Progenitor cell of endocrine pancreas (in vitro differentiated cells): ENCODE data around the gene DCC. TPM values are rescaled to one million over a fixed set of nuclear protein-coding genes. Genes with fewer than 3 reads are reported as not detected.

ENCODE experiments used
- DNase-seq: peaks from one replicate; pipeline ENCODE4 v3.0.0; 2021; ENCODE audit warnings: low spot score; ENCODE audit not compliant: unreplicated experiment
- H3K27ac Mint-ChIP-seq: 2 replicates; pipeline ENCODE4 v1.8.0; 2021; ENCODE audit warnings: mild to moderate bottlenecking, moderate library complexity, mixed read lengths
- H3K27me3 Mint-ChIP-seq: 2 replicates; pipeline ENCODE4 v1.8.0; 2021; ENCODE audit warnings: mixed read lengths
- H3K36me3 Mint-ChIP-seq: 2 replicates; pipeline ENCODE4 v1.8.0; 2022; ENCODE audit warnings: mixed read lengths; ENCODE audit not compliant: insufficient read depth
- H3K4me1 Mint-ChIP-seq: 2 replicates; pipeline ENCODE4 v1.8.0; 2021; ENCODE audit warnings: low read depth, mixed read lengths
- H3K4me3 Mint-ChIP-seq: 2 replicates; pipeline ENCODE4 v1.8.0; 2021; ENCODE audit warnings: low read depth, mild to moderate bottlenecking, moderate library complexity, mixed read lengths
- H3K9me3 Mint-ChIP-seq: 2 replicates; pipeline ENCODE4 v1.8.0; 2021; ENCODE audit warnings: low read depth, mixed read lengths
- CTCF ChIP-seq: fragments of 200-600 bp; sonication (generic); IDR thresholded peaks from one replicate; pipeline ENCODE4 v1.5.0; 2021; ENCODE audit warnings: antibody characterized with exemption, mild to moderate bottlenecking; ENCODE audit not compliant: unreplicated experiment
- total RNA-seq: library from RNA; stranded (reverse); gene quantifications from 2 replicates; pipeline ENCODE4 v1.2.1, GENCODE V29; 2021

The DCC gene
- total RNA-seq, 1 donor from 2014 or later: 8.4 TPM

- Mint-ChIP-seq H3K9me3 (no peaks in the 10 kb centered on the region), H3K4me3 (no peak overlapping the region), H3K4me1 (peaks cover 6% of the 10 kb centered on the region), H3K27me3 (no peaks in the 10 kb centered on the region), H3K36me3 (no peaks in the 10 kb centered on the region), H3K27ac (no peak overlapping the region)
- DNase-seq: no peak
- no peak for TF ChIP-seq CTCF
These were observed 558.6 kb downstream of the DCC start for GRCh38 chr18:52898485-52899058.

- Mint-ChIP-seq H3K4me3 (no peak overlapping the region), H3K9me3 (no peaks in the 10 kb centered on the region), H3K4me1 (peaks cover 6% of the 10 kb centered on the region), H3K27me3 (no peaks in the 10 kb centered on the region), H3K27ac (no peak overlapping the region), H3K36me3 (no peaks in the 10 kb centered on the region)
- DNase-seq: no peak
- TF ChIP-seq CTCF: no peak
These were observed 562.2 kb downstream of the DCC start for GRCh38 chr18:52902188-52902587.

GRCh38 chr18:52903857-52904256 lies 563.9 kb downstream of the DCC start:
- H3K4me1 Mint-ChIP-seq: no peaks in the 10 kb centered on the region
- no peaks in the 10 kb centered on the region for H3K27me3 Mint-ChIP-seq
- H3K27ac Mint-ChIP-seq: no peak overlapping the region
- H3K4me3 Mint-ChIP-seq: no peak overlapping the region
- H3K9me3 Mint-ChIP-seq: no peaks in the 10 kb centered on the region
- DNase-seq: peak; percentile 50
- no peaks in the 10 kb centered on the region for H3K36me3 Mint-ChIP-seq
- peak; percentile 92 for TF ChIP-seq CTCF

GRCh38 chr18:52907543-52908308 lies 567.7 kb downstream of the DCC start:
- no peak overlapping the region for H3K27ac Mint-ChIP-seq
- H3K36me3 Mint-ChIP-seq: no peaks in the 10 kb centered on the region
- H3K4me3 Mint-ChIP-seq: no peak overlapping the region
- no peaks in the 10 kb centered on the region for H3K9me3 Mint-ChIP-seq
- no peak for TF ChIP-seq CTCF
- no peaks in the 10 kb centered on the region for H3K27me3 Mint-ChIP-seq
- DNase-seq: no peak
- no peaks in the 10 kb centered on the region for H3K4me1 Mint-ChIP-seq

GRCh38 chr18:52914148-52914547 lies 574.2 kb downstream of the DCC start:
- Mint-ChIP-seq H3K4me1 (no peaks in the 10 kb centered on the region), H3K4me3 (no peak overlapping the region), H3K27me3 (no peaks in the 10 kb centered on the region), H3K27ac (no peak overlapping the region), H3K36me3 (no peaks in the 10 kb centered on the region), H3K9me3 (no peaks in the 10 kb centered on the region)
- no peak for DNase-seq
- no peak for TF ChIP-seq CTCF
